Islet of Langerhans (tissue), 1 donor: ENCODE measurements around the gene STMP1.
"Not testable (repeated sequence)": the region's sequence is repeated elsewhere in the genome, so short reads cannot be mapped to it uniquely, and the experiment has no call there.

ENCODE experiments used
- FAIRE-seq: peaks from one replicate; lab custom pipeline; 2011; peaks lifted over from hg19 to GRCh38; lab: Jason Lieb, UNC

Gene STMP1

DNA sequence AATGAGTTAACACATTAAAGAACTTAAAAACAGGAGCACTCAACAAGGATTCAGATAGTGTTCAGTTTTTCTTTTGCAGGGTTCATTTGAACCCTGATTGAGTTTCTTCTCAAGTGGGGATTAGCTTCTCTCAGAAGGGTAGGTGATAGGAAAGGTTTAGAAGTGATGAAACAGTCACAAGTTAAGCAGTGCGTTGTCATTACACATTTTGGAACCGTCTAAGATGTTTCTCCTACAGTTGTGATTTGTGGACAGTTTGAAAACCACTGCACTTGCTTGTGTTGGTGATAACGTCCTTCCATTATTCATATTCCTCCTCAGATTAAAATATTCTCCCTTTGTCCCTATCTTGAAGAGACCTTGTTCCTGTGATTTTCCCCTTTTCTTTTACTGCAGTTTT is 2.7 kb downstream of the STMP1 start:
- FAIRE-seq, result no peak

DNA sequence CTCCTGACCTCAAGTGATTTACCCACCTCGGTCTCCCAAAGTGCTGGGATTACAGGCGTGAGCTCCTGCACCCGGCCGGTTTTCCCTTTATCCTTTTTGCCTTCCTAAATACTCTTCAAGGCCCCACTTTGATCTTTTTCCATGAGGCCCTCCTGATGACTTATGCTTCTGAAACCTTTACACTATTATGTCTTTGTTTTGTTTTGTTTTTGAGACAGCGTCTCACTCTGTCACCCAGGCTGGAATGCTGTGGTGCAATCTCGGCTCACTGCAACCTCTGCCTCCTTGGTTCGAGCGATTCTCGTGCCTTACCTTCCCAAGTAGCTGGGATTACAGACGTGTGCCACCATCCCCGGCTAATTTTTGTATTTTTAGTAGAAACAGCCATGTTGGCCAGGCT is 3.8 kb downstream of the STMP1 start:
- no peak for FAIRE-seq

GRCh38 chr7:135666846-135667245 is 4.5 kb downstream of the STMP1 start:
- no peak for FAIRE-seq

DNA sequence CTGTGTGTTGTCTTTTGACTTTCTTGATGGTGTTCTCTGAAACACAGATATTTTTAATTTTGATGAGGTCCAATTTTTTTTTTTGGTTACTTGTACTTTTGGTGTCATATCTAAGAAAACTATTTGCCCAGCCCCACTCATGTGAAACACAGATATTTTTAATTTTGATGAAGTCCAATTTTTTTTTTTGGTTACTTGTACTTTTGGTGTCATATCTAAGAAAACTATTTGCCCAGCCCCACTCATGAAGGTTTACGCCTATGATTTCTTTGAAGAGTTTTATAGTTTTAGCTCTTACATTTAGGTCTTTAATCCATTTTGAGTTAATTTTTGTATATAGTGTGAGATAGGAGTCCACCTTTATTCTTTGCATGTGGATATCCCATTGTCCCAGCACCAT is 5.3 kb downstream of the STMP1 start:
- FAIRE-seq, result not testable (repeated sequence)

DNA sequence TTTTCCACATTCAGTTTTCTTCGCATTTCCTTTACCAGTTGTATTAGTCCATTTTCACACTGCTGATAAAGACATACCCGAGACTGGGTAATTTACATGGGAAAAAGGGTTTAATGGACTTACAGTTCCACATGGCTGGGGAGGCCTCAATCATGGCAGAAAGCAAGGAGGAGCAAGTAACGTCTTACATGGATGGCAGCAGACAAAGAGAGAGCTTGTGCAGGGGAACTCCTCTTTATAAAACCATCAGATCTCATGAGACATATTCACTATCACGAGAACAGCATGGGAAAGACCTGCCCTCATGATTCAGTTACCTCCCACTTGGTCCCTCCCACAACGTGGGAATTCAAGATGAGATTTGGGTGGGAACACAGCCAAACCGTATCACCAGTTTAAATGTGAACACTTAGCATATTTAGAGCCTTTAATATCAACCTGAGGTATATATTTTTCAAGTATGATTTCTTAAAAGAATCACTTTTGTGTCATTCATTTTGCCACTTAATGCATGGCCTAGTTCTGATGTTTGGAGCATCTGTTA is 6.6 kb downstream of the STMP1 start:
- FAIRE-seq, result not testable (repeated sequence)

- no peak for FAIRE-seq
Measured at GRCh38 chr7:135669774-135670173, 7.5 kb downstream of the STMP1 start.

DNA sequence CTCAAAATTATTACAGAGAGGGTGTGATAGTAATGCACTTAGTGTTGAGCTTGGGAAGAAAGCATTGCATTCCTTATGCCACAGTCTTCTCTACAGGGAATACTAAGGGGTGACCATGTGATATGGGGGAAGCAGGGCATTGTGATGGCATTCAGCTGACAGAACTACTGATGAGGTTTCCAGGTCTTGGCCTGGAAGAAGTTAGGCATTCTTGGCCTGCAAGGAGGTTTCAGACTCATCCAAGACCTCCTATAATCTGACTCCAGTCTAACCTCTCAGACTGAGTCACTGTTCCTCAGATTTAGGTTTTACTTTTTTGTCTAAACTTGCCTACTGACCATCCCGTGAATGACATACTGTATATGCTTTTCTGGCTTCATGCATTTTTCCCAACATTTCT is 7.9 kb downstream of the STMP1 start:
- no peak for FAIRE-seq

- FAIRE-seq, result peak; percentile 75
Measured at GRCh38 chr7:135672560-135673359, 10.4 kb downstream of the STMP1 start.

- FAIRE-seq, result no peak
Measured at GRCh38 chr7:135673360-135673706, 11.0 kb downstream of the STMP1 start.

DNA sequence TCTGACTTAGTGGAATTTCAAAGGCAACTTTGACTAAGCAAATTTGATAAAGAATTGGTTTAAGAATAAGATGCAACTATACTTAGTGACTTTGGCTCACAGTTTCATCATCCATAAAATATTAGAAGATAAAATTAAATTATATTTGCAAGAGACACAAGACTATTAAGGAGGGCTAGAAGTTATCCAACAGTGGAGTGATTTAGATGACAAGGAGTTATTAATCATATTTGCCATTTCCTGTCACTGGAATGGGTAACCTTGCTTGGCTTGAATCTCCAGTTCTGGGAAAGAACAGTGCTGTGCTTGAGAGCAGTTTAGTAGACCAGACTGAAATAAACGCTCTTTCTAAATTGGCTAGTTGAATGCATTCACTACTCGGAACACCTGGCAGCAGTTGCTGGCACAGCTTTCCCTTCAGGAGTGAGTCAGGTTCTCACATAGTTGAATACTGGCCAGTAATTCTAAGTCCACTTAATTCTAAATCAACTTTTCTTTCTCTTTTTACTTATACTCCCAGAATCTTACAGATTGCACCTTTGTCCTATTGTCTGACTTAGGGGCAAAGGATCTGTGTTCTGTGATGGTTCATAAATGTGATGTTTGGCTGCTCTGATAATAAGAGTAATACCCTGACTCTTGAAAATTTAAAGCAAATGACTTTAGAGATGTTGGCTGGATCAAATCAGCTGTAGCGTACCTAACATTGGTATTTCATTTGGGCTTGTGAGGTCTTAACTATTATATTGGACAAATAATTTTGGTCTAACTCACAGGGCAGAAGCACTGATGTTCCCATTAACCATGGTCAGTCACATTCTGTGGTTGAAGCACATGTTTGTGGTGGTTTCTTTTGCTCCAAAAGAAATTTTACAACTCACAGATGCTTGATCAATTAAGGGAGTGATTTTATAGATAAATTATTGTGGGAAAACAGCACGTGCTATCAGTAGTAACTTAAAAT is 16.6 kb downstream of the STMP1 start:
- FAIRE-seq, result peak; percentile 76

DNA sequence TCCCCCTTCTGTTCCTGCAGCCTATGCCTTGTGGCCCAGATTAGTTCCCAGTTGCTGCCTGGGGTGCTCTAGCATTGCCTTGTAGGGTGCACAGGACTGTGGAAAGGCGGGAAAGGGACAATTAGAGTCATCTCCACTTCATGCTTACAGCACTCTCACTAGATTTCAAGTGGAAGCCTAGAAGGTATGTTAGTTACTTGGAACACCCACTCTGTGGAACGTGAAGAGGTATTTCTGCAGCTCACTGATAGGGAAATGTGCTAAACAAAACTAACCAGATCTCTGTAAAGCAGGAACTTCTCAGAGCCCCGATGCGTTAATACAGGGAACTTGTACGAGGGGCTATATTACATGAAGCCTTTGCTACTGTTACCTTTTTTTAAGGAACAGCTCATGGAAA is 19.4 kb downstream of the STMP1 start:
- no peak for FAIRE-seq

DNA sequence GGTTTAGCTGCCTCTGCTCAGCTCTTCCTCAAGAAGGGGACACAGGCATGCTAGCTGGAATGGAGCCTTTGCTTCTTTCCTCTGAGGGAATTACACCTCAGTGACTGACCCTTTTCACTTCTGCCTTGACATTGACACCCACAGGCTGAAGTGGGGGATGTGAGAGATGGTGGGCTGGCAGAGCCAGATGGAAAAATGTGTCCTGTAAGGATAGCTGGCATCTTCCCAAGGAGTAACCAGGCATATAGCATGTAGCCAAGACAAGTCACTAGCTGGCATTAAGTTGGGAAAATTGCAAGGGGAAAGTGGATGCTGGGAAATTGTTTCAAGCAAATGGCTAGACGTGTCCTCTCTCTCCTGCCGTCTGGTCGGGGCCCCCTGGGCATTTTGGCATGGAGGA is 19.9 kb downstream of the STMP1 start:
- no peak for FAIRE-seq

DNA sequence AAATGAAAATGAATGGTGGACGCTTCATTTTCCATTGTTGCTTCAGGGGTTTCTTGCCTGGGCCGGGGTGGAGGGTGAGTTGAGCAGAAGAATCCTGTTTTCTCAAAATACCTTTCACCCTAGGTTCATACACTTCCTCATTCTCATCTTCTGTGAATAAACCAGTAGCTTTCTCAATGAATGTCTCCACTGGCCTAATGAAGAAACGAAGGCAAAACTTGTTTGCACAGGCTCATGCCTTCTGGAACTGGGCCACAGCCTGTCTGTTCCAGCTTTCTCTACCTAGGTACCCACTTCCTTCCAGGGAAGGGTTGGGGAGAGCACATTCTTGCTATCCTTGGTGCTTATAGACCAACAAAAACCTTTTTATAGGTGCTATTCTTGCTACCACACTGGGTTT is 21.3 kb downstream of the STMP1 start:
- no peak for FAIRE-seq

DNA sequence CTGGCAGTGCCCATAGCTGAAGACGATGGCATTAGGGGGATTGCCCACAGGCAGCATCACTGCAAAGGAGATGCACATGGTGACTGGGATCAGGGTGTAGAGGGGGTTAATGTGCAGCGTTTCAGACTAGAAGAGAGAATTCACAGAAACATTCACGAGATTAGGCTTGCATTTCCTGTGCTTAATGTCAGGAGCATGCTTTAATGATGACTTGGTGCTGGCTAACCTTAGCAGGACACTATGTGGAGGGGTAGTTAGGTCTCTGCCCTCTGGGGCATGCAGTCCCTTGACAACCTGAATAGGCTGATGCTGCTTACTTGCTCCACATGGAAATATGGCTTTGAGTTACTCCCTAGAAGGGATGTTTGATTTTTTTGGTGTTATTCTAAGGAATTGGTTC is 21.8 kb downstream of the STMP1 start:
- FAIRE-seq, result no peak

GRCh38 chr7:135684699-135685098 is 22.4 kb downstream of the STMP1 start:
- no peak for FAIRE-seq

- no peak for FAIRE-seq
Measured at GRCh38 chr7:135685306-135686084, 23.2 kb downstream of the STMP1 start.

DNA sequence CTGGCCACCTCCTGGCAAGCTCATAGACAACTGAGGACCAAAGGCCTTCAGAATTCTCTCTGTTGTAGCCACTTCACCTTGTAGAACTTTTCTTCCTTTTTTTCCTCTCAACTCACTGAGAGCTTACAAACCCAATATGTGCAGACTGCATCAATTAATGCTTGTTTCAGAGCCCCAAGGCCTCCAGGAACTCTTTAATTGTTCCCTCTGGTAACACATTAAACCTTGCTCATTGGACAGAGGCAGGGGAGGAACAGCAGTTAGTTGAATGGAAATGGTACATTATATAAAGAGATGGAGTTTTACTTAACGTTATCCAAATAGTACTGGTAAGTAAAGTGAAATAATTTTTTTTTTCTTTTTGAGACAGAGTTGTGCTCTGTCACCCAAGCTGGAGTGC is 25.2 kb downstream of the STMP1 start:
- no peak for FAIRE-seq

DNA sequence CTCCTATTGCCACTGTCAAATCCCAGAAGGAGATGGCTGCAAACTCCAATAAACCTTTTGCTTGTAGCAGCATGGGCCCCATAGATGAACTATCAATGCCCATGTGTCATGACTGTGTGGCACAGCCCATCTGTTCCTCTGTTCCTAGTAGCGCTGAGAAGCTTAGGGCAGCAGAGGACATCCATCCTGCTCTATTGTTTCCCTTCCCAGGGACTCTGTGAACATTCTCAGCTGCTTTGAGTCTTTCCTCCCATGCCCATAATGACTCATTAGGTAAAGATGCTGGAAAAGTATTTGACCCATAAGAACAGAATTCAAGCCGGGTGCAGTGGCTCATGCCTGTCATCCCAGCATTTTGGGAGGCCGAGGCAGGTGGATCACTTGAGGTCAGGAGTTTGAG is 28.3 kb downstream of the STMP1 start:
- FAIRE-seq, result no peak

DNA sequence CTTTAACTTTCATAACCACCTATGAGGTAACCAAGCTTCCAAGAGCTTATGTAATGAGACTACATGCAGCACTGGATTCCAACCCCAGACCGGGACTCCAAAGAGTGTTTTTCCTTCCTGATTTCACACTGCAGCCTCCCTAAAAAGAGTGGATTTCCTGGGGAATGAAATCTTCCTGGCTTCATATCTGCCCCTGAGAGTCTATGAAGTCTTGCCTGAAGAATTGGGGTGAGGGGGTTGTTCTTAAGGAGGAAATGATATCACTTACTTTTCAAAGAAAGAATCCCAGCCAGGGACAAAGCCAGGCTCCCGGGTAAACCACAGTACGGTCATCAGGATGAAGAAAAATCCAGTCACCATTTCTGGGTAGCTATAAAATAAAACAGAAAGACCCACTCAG is 29.7 kb downstream of the STMP1 start:
- FAIRE-seq, result no peak

GRCh38 chr7:135692606-135693005 is 30.3 kb downstream of the STMP1 start:
- FAIRE-seq, result not testable (repeated sequence)

- FAIRE-seq, result no peak
Measured at GRCh38 chr7:135693558-135693957, 31.2 kb downstream of the STMP1 start.

DNA sequence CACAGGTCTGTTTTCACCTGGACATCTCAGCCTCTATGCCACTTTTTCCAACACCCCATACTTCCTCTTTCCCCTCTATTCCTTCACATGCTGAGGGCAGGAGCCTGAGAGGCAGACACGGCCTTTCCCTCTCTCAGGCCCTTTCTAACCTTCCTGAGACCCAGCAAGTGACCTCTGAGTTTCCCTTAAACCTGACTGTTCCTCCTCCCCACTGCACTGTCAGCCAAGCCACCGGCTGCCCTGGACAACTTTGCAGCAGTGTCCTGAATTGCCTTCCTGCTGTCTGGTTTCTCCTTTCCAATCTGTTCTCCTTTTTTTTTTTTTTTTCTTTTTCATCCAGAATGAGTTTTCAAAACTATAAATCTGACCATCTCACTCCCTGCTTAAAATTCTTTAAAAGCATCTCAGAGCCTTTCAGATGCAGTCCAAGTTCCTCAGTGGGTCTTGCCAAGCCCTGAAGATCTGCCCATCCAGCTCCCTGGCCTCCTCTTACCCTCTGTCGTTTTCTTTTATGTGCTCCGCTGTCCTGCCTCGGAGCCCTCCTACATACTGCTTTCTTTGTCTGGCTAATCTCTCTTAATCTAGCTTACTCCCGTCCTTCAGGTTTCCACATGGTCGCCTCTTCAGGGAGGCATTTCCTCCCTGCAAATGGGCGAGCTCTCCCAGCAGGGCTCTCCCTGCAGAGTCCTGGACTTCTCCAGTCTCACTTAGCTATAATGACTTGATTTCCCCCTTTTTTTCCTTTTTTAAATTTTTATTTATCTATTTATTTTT is 35.1 kb downstream of the STMP1 start:
- FAIRE-seq, result no peak
